GM21576 (cell line): ENCODE measurements around the gene CAMK2A.

Source experiments
- ATAC-seq: cut with Tn5 transposase; IDR thresholded peaks from one replicate; pipeline ENCODE4 v1.9.1; 2021; ENCODE audit warnings: mild to moderate bottlenecking, moderate library complexity; ENCODE audit not compliant: unreplicated experiment

The CAMK2A gene

GRCh38 chr5:150289551-150290390, at the start of gene CAMK2A:
TSS of gene CAMK2A (minus strand) at chr5:150289773. CDS start at chr5:150289625, 148 bp downstream.
- no peak for ATAC-seq

- ATAC-seq = no peak
These were observed 49.6 kb upstream of the CAMK2A start for GRCh38 chr5:150339165-150339564.

GRCh38 chr5:150338546-150338945, 49.0 kb upstream of the CAMK2A start:
- ATAC-seq = no peak

GRCh38 chr5:150335778-150336177, 46.2 kb upstream of the CAMK2A start:
- no peak for ATAC-seq

GRCh38 chr5:150333400-150333799, 43.8 kb upstream of the CAMK2A start:
- no peak for ATAC-seq

GRCh38 chr5:150329881-150330876, 40.6 kb upstream of the CAMK2A start:
- no peak for ATAC-seq

GRCh38 chr5:150329038-150329437, 39.5 kb upstream of the CAMK2A start:
- ATAC-seq = no peak

GRCh38 chr5:150328515-150328914, 38.9 kb upstream of the CAMK2A start:
- ATAC-seq = no peak

- no peak for ATAC-seq
These were observed 37.6 kb upstream of the CAMK2A start for GRCh38 chr5:150327139-150327538.

- no peak for ATAC-seq
These were observed 37.1 kb upstream of the CAMK2A start for GRCh38 chr5:150326707-150327106.

GRCh38 chr5:150325426-150325825, 35.9 kb upstream of the CAMK2A start:
- no peak for ATAC-seq

GRCh38 chr5:150323819-150324218, 34.2 kb upstream of the CAMK2A start:
- no peak for ATAC-seq

- ATAC-seq = no peak
These were observed 33.5 kb upstream of the CAMK2A start for GRCh38 chr5:150323092-150323491.

GRCh38 chr5:150322202-150322601, 32.6 kb upstream of the CAMK2A start:
- no peak for ATAC-seq

- ATAC-seq = no peak
These were observed 32.2 kb upstream of the CAMK2A start for GRCh38 chr5:150321784-150322183.

- ATAC-seq = no peak
These were observed 31.6 kb upstream of the CAMK2A start for GRCh38 chr5:150321211-150321610.

- no peak for ATAC-seq
These were observed 30.6 kb upstream of the CAMK2A start for GRCh38 chr5:150320044-150320613.

GRCh38 chr5:150319484-150319790, 29.9 kb upstream of the CAMK2A start:
- ATAC-seq = no peak

- no peak for ATAC-seq
These were observed 29.3 kb upstream of the CAMK2A start for GRCh38 chr5:150318613-150319483.
